Daoy (cell line): ENCODE results near the gene SLC35F5. TPM values are rescaled to one million over a fixed set of nuclear protein-coding genes. Genes with fewer than 3 reads are reported as not detected.
"Not testable (repeated sequence)": the region's sequence is repeated elsewhere in the genome, so short reads cannot be mapped to it uniquely, and the experiment has no call there.

Source experiments
- DNase-seq: peaks from one replicate; pipeline ENCODE4 v3.0.0-alpha.2; 2015; ENCODE audit warnings: low read depth
- total RNA-seq: library from RNA; depleted of rRNA; stranded (reverse); fragments of >200 nt; shearing (Covaris generic); gene quantifications from 2 replicates; pipeline ENCODE4 v1.2.3, GENCODE V29; 2014; rRNA removed

Gene SLC35F5, protein sequence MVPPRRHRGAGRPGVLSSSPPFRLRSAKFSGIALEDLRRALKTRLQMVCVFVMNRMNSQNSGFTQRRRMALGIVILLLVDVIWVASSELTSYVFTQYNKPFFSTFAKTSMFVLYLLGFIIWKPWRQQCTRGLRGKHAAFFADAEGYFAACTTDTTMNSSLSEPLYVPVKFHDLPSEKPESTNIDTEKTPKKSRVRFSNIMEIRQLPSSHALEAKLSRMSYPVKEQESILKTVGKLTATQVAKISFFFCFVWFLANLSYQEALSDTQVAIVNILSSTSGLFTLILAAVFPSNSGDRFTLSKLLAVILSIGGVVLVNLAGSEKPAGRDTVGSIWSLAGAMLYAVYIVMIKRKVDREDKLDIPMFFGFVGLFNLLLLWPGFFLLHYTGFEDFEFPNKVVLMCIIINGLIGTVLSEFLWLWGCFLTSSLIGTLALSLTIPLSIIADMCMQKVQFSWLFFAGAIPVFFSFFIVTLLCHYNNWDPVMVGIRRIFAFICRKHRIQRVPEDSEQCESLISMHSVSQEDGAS
- total RNA-seq, result 49.8 and 50.1 TPM in 2 replicates

DNA sequence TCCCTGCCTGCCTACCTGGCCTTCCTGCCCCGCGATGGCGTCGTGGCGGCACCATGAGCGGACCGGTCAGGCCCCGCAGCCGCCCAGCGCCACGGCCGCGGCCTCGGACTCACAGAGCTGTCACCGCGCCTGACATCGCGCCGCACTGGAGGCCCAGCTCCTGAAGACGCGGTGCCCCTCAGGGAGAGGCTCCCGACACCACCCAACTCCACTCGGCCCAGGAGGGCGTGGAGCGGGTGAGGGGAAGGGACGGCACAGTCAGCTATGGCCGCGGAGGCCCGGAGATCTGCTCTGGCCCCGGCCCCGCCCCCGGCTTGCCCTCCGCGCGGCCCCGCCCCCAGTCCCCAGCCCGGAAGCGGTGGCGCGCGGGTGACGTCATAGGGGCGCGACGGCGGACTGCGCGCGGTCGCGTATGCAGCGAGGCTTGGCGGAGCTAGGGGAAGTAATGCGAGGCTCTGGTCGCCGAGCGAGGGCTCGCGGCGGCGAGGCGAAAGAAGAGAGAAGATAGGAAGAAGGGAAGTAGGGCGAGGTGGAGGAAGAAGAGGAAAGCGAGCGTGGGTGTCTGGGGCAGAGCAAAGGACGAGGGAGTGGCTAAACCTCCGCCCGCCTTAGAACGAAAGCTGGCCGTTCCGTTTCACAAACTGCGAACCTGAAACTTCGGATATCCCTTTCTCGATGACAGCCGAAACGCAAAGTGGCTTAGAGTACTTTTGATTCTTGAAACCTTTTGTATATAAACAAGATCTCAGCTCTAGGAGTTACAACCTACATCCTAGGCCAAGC is at the start of gene SLC35F5:
Gene SLC35F5 (minus strand): TSS at position 288 of the 783 bp plus-strand sequence. CDS start 233 bp downstream, at position 55.
- DNase-seq, result peak; percentile 94

DNA sequence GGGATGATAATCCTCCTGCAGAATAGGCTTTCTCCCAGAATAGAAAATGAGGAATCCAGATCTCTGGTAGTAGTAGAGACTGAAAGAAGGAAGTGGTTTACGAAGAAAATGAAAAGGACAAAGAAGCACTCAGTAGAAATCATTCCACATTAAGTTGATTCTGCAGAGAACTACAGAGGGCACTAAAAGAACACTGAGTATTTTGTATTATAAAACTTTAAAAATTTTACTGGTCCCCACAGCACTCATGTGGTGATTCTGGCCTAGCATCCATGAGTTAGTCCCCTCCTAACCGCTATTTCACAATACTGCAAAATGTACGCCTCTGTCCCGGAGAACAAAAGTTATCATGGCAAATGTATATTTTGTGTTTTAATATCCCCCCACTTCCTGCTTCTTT is 42.9 kb upstream of the SLC35F5 start:
- DNase-seq, result no peak

DNA sequence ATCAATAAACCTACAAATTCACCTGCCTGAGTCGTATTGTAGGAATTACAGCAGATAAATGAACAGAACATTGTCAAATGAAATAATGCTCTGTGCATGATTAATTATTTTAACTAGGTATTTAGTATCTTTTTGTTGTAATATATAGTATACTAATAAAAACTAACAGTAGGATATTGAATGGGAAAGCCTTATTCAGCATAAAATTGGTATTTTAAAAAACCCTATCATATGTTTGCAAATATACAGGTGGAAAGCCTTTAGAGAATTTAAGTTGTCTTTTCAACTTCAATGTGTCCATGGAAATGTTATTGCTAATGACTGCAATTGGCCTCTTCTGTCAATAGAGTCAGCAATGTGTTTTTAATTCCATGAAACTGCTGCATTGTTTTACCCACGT is 40.8 kb upstream of the SLC35F5 start:
- DNase-seq, result no peak

DNA sequence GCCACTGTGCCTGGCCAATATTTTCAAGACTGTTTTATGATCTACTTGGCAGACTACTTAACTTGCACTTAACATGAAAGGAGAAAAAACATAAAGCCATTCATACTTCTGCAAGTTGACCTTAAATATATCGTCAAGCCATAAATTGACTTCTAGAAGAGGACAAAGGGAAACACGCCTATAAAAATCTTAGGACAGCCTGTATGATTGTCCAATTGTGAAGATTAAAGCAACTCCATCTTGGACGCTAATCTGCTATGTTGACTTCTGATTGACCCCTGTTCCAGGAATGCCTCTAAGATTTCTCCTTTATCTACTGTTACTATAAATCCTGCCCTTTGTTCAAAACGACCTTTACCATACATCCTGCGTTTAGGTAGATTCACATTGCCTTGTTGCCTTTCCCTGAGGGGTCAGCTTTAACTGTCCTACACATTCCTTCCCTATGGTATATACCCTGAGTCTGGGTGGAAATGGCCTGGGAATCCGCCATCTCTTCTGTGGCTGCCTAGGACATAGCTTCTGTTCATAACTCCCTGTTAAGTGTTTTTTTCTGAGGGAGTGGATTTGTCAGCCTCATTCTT is 40.2 kb upstream of the SLC35F5 start:
- no peak for DNase-seq

DNA sequence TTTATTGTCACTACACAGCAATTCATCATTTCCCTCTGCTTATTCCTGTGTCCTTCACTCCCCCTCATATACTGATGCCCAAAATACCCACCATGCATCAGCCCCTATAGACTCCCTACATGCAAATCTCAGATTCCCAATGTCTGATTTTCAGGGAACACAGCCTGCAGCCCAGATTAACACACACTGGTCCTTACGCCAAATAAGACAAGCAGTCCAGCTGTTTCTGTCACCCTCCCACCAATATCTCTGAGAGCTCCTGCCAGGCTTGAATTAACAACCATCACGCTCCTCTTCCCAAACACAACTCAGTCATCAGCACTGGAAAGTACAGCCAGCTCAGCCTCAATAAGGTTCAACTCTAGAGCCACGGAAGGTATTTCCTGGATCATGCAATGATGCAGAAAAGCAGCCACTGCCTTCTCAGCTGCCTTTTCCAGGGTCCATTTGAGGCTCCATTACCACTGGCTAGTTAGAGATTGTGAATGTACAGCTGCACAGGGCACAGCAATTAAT is 39.0 kb upstream of the SLC35F5 start:
- no peak for DNase-seq

DNA sequence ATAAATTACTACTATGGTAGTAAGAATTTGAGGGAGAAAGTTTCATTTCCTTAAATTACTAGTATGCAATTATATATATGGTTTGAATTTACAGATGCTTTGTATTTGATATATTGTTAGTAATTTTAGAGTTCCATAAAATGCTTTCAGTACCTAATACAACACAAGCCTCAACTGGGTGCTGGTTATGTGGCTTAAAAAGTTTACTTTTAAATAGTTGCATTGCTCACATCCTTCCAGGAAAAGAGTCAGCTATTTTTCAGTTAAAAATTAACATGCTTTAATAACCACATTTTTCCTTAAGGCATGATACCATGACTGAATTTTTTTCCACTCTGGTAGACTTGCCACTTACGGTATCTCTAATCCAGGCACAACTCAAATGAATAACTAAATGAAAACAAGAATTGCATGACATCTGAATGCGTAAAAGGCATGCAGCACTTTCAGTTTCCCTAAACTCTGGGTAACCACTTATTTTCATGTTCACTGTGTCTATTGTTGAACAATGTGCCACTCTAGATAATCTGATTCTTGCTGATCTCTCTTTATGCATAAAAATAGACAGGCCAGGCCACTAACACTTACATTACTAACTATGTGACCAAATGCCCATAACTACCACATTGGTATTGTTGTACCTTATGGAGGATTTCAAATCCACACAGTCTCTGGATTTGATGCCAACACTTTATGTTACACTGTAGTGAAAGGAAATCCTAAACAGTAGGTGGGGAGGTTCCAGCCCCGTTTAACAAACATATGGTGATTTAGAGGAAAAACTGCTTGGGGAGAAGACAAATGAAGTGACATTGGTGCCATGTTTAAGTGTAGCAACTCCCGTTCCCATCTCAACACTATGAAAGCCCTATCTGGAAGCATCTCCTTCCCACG is 35.5 kb upstream of the SLC35F5 start:
- peak; percentile 7 for DNase-seq

DNA sequence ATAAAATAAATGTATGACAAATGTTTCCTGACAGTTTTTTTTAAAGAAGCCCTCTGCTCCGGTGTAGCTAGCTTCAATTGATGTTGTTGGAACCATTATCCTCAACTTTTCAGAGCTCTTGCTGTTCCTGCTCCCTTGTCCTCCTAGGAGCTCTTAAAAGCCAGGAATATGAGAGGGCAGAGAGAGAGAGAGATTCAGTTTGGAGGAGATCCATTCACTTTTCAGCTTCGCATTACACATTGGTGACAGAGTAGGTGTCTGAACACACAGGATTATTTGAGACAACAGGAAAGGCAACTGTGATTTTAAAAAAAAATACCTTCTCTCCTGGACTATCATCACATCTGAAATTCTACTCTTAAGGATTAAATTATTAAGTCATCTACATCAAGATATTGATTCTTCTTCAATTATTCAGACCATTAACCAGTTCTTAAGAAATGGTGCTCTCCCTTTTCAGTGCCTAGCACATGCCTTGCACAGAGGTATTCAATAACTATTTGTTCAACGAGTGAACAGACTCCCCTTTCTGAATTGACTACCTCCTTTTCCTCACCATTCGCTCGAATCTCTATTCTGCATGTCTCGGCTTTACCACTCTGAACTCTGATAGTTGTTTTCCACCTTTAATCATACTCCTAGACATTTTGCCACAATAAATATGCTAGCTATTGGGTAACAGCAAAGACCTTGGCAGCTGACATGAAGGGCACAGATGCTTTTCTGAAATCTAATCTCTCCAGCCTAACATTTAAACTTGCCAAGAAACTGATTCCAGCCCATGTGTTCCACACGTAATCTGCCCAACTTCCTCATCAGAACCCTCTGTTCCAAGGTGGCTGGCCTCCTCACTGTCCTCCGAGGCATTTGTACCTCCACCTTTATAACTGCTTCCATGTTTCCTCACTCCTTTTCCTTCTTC is 28.6 kb upstream of the SLC35F5 start:
- DNase-seq, result no peak

DNA sequence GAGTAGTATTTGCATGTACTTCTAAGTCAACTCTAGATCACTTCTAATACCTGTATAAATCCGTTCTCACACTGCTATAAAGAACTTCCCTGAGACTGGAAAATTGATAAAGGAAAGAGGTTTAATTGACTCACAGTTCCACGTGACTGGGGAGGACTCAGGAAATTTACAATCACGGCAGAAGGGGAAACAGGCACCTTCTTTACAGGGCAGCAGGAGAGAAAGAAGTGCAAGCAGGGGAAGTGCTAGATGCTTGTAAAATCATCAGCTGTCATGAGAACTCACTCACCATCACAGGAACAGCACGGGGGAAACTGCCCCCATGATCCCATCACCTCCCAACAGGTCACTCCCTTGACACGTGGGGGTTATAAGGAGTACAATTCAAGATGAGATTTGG is 24.0 kb upstream of the SLC35F5 start:
- no peak for DNase-seq

DNA sequence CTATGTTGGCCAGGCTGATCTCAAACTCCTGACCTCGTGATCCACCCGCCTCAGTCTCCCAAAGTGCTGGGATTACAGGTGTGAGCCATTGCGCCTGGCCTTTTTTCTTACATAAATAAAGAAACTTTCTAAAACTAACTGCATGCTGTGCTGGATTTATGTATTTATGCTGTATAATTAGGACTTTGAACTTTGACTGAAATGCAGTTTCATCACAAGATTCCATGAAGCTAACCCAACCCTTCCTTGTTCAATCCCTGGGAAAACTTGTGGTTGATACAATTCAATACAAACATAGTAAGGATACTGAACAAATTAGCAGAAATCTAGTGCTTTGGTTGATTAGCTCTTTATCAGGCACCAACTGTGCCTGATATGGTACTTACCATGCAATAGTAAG is 20.9 kb upstream of the SLC35F5 start:
- DNase-seq, result no peak

DNA sequence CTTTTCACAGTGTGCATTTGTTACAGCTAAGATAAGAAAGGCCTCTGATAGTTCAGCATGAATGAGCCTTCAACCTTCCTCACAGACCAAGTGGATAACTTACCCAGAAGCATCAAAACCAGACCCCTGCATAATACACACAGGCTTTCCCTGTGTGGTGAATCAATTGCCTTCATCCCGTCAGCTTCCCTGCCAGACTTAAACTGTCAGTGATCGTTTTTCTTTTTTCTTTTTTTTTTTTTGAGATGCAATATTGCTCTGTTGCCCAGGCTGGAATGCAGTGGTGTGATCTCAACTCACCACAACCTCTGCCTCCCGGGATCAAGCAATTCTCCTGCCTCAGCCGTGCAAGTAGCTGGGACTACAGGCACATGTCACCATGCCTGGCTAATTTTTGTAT is 20.5 kb upstream of the SLC35F5 start:
- no peak for DNase-seq

DNA sequence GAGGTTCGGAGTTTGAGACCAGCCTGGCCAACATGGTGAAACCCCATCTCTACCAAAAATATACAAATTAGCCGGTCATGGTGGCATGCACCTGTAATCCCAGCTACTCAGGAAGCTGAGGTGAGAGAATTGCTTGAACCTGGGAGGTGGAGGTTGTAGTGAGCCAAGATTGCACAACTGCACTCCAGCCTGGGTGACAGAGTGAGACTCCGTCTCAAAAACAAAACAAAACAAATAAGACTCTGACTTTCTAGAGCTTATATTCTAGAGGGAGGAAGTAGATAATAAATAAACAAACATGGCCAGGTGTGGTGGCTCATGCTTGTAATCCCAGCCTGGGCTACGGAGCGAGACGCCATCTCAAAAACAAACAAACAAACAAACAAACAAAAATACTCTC is 18.2 kb upstream of the SLC35F5 start:
- not testable (repeated sequence) for DNase-seq

DNA sequence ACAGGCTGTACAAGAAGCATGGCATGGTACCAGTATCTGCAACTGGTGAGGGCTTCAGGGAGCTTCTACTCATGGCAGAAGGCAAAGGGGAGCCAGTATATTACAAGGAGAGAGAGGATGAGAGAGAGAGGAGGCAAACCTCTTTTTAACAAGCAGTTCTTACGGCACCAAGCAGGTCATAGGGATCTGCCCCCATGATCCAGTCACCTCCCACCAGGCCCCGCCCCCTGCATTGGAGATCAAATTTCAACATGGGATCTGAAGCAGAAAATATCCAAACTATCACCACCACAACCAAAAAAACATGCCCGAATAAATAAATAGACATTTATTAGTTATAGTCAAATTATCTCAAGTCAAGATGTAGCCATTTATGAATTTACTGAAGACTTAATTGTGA is 14.5 kb upstream of the SLC35F5 start:
- no peak for DNase-seq

DNA sequence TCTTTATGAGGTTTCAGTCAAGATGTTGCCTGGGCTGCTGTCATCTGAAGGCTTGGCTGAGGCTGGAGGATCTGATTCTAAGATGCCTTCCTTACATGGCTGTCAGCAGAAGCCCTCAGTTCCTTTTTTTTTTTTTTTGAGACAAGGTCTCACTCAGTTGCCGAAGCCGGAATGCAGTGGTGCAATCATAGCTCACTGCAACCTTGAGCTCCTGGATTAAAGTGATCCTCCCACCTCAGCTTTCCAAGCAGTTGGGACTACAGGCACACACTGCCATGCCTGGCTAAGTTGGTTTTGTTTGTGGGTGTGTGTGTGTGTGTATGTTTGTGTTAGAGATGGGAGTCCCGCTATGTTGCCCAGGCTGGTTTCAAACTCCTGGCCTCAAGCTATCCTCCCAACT is 13.1 kb upstream of the SLC35F5 start:
- DNase-seq, result no peak

DNA sequence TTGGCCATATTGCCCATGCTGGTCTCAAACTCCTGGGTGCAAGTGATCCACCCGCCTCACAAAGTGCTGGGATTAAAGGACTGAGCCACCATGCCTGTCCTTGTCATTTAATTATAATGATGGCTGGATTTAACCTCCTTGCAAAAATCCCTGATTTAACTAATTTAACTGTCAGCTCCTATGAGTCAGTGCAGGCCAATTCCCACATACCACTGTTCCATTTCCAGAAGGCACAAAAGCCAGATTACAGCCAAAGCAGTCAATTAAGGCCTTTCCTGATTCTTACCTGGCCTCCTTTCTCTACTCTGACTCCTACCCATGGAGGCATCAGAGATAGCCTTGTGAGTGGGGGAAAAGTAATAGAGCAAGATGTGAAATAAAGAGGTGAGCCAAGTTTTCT is 12.3 kb upstream of the SLC35F5 start:
- DNase-seq, result no peak

DNA sequence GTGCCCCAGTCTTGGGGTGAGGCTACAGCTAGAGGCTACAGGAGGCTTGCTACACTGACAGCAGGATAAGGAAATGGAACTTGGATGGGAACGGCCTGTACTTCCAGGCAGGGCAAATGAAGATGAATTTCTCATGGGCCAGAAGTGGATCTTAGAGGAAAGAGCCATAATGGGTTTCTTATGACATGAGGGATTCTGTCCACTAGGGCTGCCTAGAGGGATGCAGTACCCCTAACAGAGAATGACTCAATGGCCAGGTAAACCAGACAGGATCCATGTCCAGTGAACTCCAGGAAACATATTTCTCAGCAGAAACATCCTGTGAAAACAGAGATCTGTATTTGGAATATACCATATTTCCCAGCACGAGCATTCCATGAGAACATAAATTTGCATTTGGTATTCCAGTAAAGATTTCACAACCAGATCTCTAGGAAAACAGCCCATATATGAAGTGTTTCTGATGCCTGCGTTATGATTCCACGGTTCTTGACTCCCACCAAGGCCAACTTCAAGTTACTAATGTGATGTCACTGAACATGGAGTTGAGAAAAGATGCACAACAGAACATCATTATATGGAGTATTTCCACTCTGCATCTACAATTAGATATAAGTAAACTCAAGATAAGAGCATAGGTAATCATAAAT is 11.5 kb upstream of the SLC35F5 start:
- DNase-seq, result no peak

DNA sequence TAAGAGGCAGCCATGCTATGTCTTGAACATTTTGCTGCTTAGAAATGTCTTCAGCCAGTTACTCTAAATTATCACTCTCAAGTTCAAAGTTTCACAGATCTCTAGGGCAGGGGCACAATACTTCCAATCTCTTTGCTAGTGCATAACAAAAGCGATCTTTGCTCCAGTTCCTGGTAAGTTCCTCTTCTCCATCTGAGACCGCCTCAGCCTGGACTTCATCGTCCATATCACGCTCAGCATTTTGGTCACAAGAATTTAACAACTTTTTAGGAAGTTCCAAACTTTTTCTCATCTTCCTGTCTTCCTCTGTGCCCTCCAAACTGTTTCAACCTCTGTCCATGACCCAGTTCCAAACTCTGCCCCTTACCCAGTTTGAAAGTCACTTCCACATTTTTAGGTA is 8.8 kb upstream of the SLC35F5 start:
- no peak for DNase-seq

DNA sequence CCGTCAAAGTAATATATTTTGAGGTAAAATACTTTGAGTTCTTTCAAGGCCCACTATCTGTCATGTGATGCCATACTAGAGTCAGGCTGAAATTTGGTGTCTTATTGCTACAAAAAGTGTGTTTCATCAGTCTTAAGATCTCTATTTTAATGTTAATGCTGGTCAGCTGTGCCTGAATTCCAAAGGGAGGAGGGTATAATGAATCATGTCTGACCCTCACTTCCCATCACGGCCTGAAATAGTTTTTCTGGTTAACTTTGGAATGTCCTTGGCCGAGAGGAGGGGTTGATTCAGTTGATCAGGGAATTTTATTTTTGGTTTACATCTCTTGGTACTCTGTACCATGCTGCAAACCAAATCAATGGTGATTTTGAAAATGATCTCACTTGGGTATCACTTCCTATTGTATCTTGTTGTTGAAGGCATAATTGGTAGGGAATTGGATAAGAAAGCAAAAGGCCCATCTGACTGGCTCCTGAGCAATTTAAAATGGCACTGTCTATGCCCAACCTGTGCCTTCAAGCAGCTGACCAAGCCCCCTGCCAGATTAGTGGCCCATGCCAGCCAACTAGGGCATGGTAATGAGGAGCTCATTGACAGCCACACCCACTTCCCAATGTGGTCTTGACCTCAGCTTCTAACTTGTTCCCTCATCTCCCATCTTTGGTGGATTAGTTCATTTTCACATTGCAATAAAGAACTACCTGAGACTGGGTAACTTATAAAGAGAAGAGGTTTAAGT is 6.1 kb upstream of the SLC35F5 start:
- peak; percentile 5 for DNase-seq

DNA sequence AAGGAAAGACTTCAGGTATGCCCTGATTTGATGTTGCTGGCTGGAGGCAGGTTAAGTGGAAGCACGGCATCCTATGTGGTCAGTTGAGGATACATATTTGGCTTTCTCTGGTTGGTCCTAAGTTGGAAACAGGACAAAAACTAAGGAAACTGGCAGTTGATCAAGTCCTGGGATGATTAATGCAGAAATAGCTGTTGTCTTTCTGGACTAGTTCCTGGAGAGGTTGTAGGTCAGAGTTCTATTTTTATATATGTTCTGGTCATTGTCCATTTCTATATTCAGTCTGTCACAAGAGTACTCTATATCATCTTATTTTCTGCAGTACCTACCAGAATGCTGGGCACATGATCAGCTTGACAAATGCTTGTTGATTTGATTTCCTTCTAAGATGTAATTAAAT is 4.0 kb upstream of the SLC35F5 start:
- no peak for DNase-seq

DNA sequence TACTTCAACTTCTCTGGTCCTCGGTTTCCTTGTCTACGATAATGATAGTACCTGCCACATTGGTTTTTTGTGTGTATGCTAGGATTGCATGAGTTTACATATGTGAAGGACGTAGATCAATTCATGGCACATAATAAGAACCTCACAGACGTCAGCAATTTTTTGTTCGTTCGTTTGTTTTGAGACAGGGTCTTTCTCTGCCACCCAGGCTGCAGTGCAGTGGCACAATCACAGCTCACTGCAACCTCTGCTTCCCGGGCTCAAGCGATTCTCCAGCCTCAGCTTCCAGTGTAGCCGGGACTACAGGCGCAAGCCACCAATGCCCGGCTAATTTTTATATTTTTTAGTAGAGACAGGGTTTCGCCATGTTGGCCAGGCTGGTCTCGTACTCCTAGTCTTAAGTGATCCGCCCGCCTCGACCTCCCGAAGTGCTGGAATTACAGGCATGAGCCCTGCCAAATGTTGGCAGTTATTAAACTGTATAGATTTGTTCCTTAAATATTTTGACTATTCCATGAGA is 756 bp upstream of the SLC35F5 start:
- DNase-seq, result peak; percentile 2
